Measurements from ENCODE around the gene TSPO. TPM values are rescaled to one million over a fixed set of nuclear protein-coding genes. Genes with fewer than 3 reads are reported as not detected.

TSPO gene
- total RNA-seq, 1 experiment from 2014 or later: 243 TPM

- ChIA-PET POLR2A (ENCODE audit: unreplicated experiment) (no interaction called here), CTCF (no interaction called here)
- Histone ChIP-seq H3K27ac (no peak overlapping the region), H3K4me1 (replicated peaks; ENCODE audit: insufficient read depth) (0 out of 2 replicates have a peak, but pooled peaks cover 4% of the 10 kb centered on the region), H3F3A (ENCODE audit: insufficient read depth, low read depth) (0 out of 2 replicates have a peak, but pooled peaks cover 2% of the 10 kb centered on the region), H3K9me3 (ENCODE audit: insufficient read depth, low read depth) (no peaks in the 10 kb centered on the region), H2AFZ (no peak overlapping the region), H3K4me2 (no peak overlapping the region), H4K20me1 (ENCODE audit: insufficient read depth) (no peaks in the 10 kb centered on the region), H3K27me3 (ENCODE audit: insufficient read depth, low read depth) (peaks cover 9% of the 10 kb centered on the region; the same call in 1 of the 2 replicates), H3K4me3 (no peak overlapping the region), H3K36me3 (ENCODE audit: low read depth) (no peaks in the 10 kb centered on the region), H3K9me2 (ENCODE audit: insufficient read depth) (no peaks in the 10 kb centered on the region), H3K79me2 (ENCODE audit: low read depth) (no peaks in the 10 kb centered on the region)
- DNase-seq: no peak
- BruUV-seq (replicated peaks): no TSS peak
- TF ChIP-seq EZH2 (IDR thresholded peaks at IDR 0.05; ENCODE audit: low read depth) (no peak), CTCF (conservative IDR thresholded peaks at IDR 0.05) (no peak)
- intact Hi-C loops (cut with micrococcal nuclease; ENCODE audit: unreplicated experiment): no loop called here
These were observed 50.3 kb downstream of the TSPO start for GRCh38 chr22:43201486-43202219.

DNA sequence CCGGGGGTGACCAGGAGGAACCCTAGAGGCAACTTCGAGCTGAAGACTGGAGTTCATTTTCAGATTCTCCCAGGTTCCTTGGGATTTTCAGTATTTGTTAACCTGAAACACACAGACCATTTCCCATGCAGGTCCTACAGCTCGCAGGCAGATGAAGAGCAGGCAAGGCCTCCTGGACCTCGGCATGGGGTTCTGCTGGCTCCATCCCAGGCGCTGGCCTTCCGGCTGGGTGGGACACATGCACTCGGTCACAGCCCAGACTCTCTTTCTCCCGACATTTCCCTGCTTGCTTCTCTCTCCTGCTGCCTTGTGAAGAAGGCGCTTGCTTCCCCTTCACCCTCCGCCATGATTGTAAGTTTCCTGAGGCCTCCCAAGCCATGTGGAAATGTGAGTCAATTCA, 51.0 kb downstream of the TSPO start:
- BruUV-seq (replicated peaks): no TSS peak
- H3F3A ChIP-seq (ENCODE audit: insufficient read depth, low read depth): peaks cover 9% of the 10 kb centered on the region; the same call in 1 of the 2 replicates
- H3K4me2 ChIP-seq: no peak overlapping the region
- H2AFZ ChIP-seq: no peak overlapping the region
- no peaks in the 10 kb centered on the region for H3K9me2 ChIP-seq (ENCODE audit: insufficient read depth)
- ChIA-PET CTCF (no interaction called here), POLR2A (ENCODE audit: unreplicated experiment) (no interaction called here)
- 0 out of 2 replicates have a peak, but pooled peaks cover 4% of the 10 kb centered on the region for H3K4me1 ChIP-seq (replicated peaks; ENCODE audit: insufficient read depth)
- no peak overlapping the region for H3K27ac ChIP-seq
- H4K20me1 ChIP-seq (ENCODE audit: insufficient read depth): no peaks in the 10 kb centered on the region
- H3K4me3 ChIP-seq: no peak overlapping the region
- no peaks in the 10 kb centered on the region for H3K79me2 ChIP-seq (ENCODE audit: low read depth)
- TF ChIP-seq EZH2 (IDR thresholded peaks at IDR 0.05; ENCODE audit: low read depth) (no peak), CTCF (conservative IDR thresholded peaks at IDR 0.05) (no peak)
- no peaks in the 10 kb centered on the region for H3K36me3 ChIP-seq (ENCODE audit: low read depth)
- no peaks in the 10 kb centered on the region for H3K9me3 ChIP-seq (ENCODE audit: insufficient read depth, low read depth)
- H3K27me3 ChIP-seq (ENCODE audit: insufficient read depth, low read depth): peaks cover 14% of the 10 kb centered on the region; the same call in 1 of the 2 replicates
- no peak for DNase-seq
- intact Hi-C loops (cut with micrococcal nuclease; ENCODE audit: unreplicated experiment): no loop called here

DNA sequence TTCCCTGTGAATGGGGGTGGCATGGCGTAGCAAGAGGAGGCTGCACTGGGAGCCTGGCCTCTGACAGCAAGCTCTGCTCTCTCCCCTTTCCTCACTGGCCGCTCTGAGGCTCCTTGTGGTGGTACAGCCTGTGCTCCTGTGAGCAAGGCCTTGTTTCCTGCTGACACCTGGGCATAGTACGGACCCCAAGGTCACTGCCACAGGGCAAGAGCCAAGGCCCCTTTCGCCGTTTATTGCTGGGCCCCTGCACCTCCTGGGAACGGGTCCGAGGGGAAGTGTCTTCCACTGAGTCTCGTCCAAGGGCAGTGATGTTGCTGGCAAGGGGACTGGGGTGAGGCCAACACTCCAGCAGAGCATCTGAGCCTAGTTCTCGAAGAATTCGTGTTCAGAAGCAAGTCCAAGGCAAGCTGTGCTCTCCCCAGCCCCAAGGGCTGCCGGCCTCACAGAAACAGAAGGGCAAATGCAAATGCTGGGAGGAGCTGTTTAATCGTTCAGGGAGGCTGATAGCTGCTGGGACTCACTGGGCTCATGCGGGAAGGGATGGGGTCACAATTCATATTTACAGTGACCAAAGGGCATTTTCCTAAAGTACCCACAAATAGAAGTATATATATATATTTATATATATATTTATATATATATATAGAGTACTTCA, 51.5 kb downstream of the TSPO start:
- H3K4me1 ChIP-seq (replicated peaks; ENCODE audit: insufficient read depth): 0 out of 2 replicates have a peak, but pooled peaks cover 4% of the 10 kb centered on the region
- TF ChIP-seq EZH2 (IDR thresholded peaks at IDR 0.05; ENCODE audit: low read depth): no peak
- no peak for TF ChIP-seq CTCF (conservative IDR thresholded peaks at IDR 0.05)
- POLR2A ChIA-PET (ENCODE audit: unreplicated experiment): no interaction called here
- CTCF ChIA-PET: no interaction called here
- no peak overlapping the region for H3K27ac ChIP-seq
- no peaks in the 10 kb centered on the region for H3K9me3 ChIP-seq (ENCODE audit: insufficient read depth, low read depth)
- H2AFZ ChIP-seq: no peak overlapping the region
- no TSS peak for BruUV-seq (replicated peaks)
- peaks cover 9% of the 10 kb centered on the region; the same call in 1 of the 2 replicates for H3F3A ChIP-seq (ENCODE audit: insufficient read depth, low read depth)
- DNase-seq: no peak
- no peak overlapping the region for H3K4me3 ChIP-seq
- no peaks in the 10 kb centered on the region for H4K20me1 ChIP-seq (ENCODE audit: insufficient read depth)
- intact Hi-C loops (cut with micrococcal nuclease; ENCODE audit: unreplicated experiment): no loop called here
- H3K9me2 ChIP-seq (ENCODE audit: insufficient read depth): no peaks in the 10 kb centered on the region
- H3K79me2 ChIP-seq (ENCODE audit: low read depth): no peaks in the 10 kb centered on the region
- H3K4me2 ChIP-seq: no peak overlapping the region
- no peaks in the 10 kb centered on the region for H3K36me3 ChIP-seq (ENCODE audit: low read depth)
- peaks cover 20% of the 10 kb centered on the region; the same call in 1 of the 2 replicates for H3K27me3 ChIP-seq (ENCODE audit: insufficient read depth, low read depth)

Measured in PC-9 (cell line).